Measurements from ENCODE around the gene ZFHX2. TPM values are rescaled to one million over a fixed set of nuclear protein-coding genes. Genes with fewer than 3 reads are reported as not detected.
A peak's percentile ranks its signal among the peaks of the same experiment; 100 is the strongest.

ZFHX2 gene
- total and polyA plus RNA-seq, 2 of the 13 experiments (the other 11 are each of a cell fraction or from before 2014, with no cell fraction given): 0.17 to 0.44 TPM

- ATAC-seq (no peak), FAIRE-seq (no peak), DNase-seq (ENCODE audit: low spot score) (no peak)
- intact Hi-C loops (cut with micrococcal nuclease; ENCODE audit: unreplicated experiment): loop anchor here (5.0 kb wide), 1 partner anchor 291 kb away; no protein-coding TSS in a partner anchor
- Histone ChIP-seq H3K9me3 (ENCODE audit: low read length) (no peaks in the 10 kb centered on the region), H3K4me1 (ENCODE audit: insufficient read depth, low read length) (peaks cover 54% of the 10 kb centered on the region), H3K27me3 (ENCODE audit: control insufficient read depth in 1 of 2, insufficient read depth in 2 of 2, low read length in 2 of 2) (no peaks in the 10 kb centered on the region; a peak in 1 of 5 replicates), H3K9ac (ENCODE audit: insufficient read depth, low read depth, low read length) (no peak overlapping the region; the same call in 1 of the 2 replicates), H3K79me2 (ENCODE audit: insufficient read depth, low read length) (peaks cover 9% of the 10 kb centered on the region), H3K27ac (ENCODE audit: extremely low read length, insufficient read depth, low read length) (peak overlapping the region; percentile 2), H2AFZ (ENCODE audit: low read length) (no peak overlapping the region), H3K4me3 (replicated peaks in 1 of 3; ENCODE audit: insufficient read depth in 1 of 3, low read depth in 2 of 3, low read length in 3 of 3) (no peak overlapping the region), H4K20me1 (ENCODE audit: insufficient read depth, low read length) (peaks cover 13% of the 10 kb centered on the region; the same call in 1 of the 2 replicates), H3K36me3 (replicated peaks in 1 of 2; ENCODE audit: control insufficient read depth in 1 of 2, insufficient read depth in 2 of 2, low read length in 2 of 2) (peaks cover 34 to 44% of the 10 kb centered on the region in 2 experiments), H3K4me2 (ENCODE audit: low read depth, low read length) (peak overlapping the region; percentile 10; the same call in 1 of the 2 replicates)
- in situ Hi-C loops (cut with HindIII; ENCODE audit: extremely low pct_ligation_motif_present, low pct_unique_long_range_greater_than_20kb): loop anchor here (5.0 kb wide), 2 partner anchors 76 to 236 kb away; partner anchors contain the start of gene PABPN1
- POLR2A ChIA-PET: interaction anchor here (0.7 to 7.6 kb wide), 10 partner anchors 10 to 252 kb away, joined by 3 to 113 read pairs (median 6); partner anchors contain the start of genes AP1G2, BCL2L2, DHRS2 and PABPN1
- BruUV-seq (replicated peaks): no TSS peak
- CTCF ChIA-PET (ENCODE audit: low intra/inter-chr PET ratio, low total read pairs): interaction anchor here (0.7 to 10.9 kb wide), 6 partner anchors 9 to 230 kb away, joined by 3 to 275 read pairs (median 5); partner anchors contain the start of genes AP1G2 and NGDN
- 87% methylated on average over 10 of the region's 10 CpGs for WGBS (ENCODE audit: low lambda C conversion rate)
- TF ChIP-seq SRY (CRISPR knock-in tag; IDR thresholded peaks at IDR 0.05) (0 out of 2 replicates have a peak, but pooled peaks have one; percentile 30), ZNF17 (CRISPR knock-in tag; IDR thresholded peaks at IDR 0.05) (peak; percentile 74; the same call in 1 of the 2 replicates), MTA1 (CRISPR knock-in tag; IDR thresholded peaks at IDR 0.05; ENCODE audit: borderline replicate concordance) (peak; percentile 59; the same call in 1 of the 2 replicates), EP300 (IDR thresholded peaks at IDR 0.05; ENCODE audit: low read depth in 2 of 2, low read length in 2 of 2) (no peak), EP300 (CRISPR knock-in tag; IDR thresholded peaks at IDR 0.05; ENCODE audit: borderline replicate concordance) (peak; percentile 21; the same call in 1 of the 2 replicates), RFXANK (CRISPR knock-in tag; IDR thresholded peaks at IDR 0.05) (no peak), ZNF576 (CRISPR knock-in tag; IDR thresholded peaks at IDR 0.05) (0 out of 2 replicates have a peak, but pooled peaks have one; percentile 37), HIC2 (CRISPR knock-in tag; IDR thresholded peaks at IDR 0.05; ENCODE audit: low read depth) (0 out of 2 replicates have a peak, but pooled peaks have one; percentile 26), JUNB (CRISPR knock-in tag; IDR thresholded peaks at IDR 0.05; ENCODE audit: borderline replicate concordance) (no peak), ZNF615 (CRISPR knock-in tag; IDR thresholded peaks at IDR 0.05; ENCODE audit: borderline replicate concordance) (0 out of 2 replicates have a peak, but pooled peaks have one; percentile 83), ZNF143 (CRISPR knock-in tag; IDR thresholded peaks at IDR 0.05) (peak; percentile 26; the same call in 1 of the 2 replicates), PAF1 (CRISPR knock-in tag; IDR thresholded peaks at IDR 0.05) (0 out of 2 replicates have a peak, but pooled peaks have one; percentile 23), ZFP90 (CRISPR knock-in tag; IDR thresholded peaks at IDR 0.05; ENCODE audit: borderline replicate concordance) (no peak), ZNF749 (CRISPR knock-in tag; IDR thresholded peaks at IDR 0.05; ENCODE audit: borderline replicate concordance) (0 out of 2 replicates have a peak, but pooled peaks have one; percentile 17), AKAP8 (CRISPR knock-in tag; IDR thresholded peaks at IDR 0.05) (peak; percentile 39; the same call in 1 of the 2 replicates), KDM5B (CRISPR knock-in tag; IDR thresholded peaks at IDR 0.05; ENCODE audit: borderline replicate concordance) (peak; percentile 65; the same call in 1 of the 2 replicates), IKZF1 (IDR thresholded peaks at IDR 0.05) (no peak), HNRNPH1 (optimal IDR thresholded peaks at IDR 0.05; ENCODE audit: low read depth, low read length) (peak; percentile 3), RBFOX2 (IDR thresholded peaks at IDR 0.05; ENCODE audit: low read depth, low read length) (0 out of 2 replicates have a peak, but pooled peaks have one; percentile 32), ARID2 (CRISPR knock-in tag; IDR thresholded peaks at IDR 0.05; ENCODE audit: borderline replicate concordance) (0 out of 2 replicates have a peak, but pooled peaks have one; percentile 27), JUND (CRISPR knock-in tag; IDR thresholded peaks at IDR 0.05) (0 out of 2 replicates have a peak, but pooled peaks have one; percentile 16), ZNF737 (CRISPR knock-in tag; IDR thresholded peaks at IDR 0.05; ENCODE audit: borderline replicate concordance) (0 out of 2 replicates have a peak, but pooled peaks have one; percentile 18)
Measured at GRCh38 chr14:23558346-23559009, 6.9 kb upstream of the ZFHX2 start.

Data from HepG2 (cell line).